Head of caudate nucleus (tissue), 42 donors: Measurements from ENCODE around the gene GOSR1.
"Not testable (repeated sequence)": the region's sequence is repeated elsewhere in the genome, so short reads cannot be mapped to it uniquely, and the experiment has no call there.

Source experiments
- DNase-seq, 42 donors: peaks; one replicate each; pipeline versions ENCODE4 v3.0.0 to v3.0.0-alpha.2; 2020 to 2021; ENCODE audit warnings: mixed read lengths in 7 of 42
- intact Hi-C: fragments of 100-400 bp; cut with DNase I; formaldehyde crosslinking; loops from one replicate; pipeline ENCODE4 v1.15.0; 2022

Gene GOSR1

GRCh38 chr17:30534938-30535921 lies 58.0 kb downstream of the GOSR1 start:
- intact Hi-C loops, result no loop called here
- no peak for DNase-seq

GRCh38 chr17:30536846-30537245 lies 59.6 kb downstream of the GOSR1 start:
- intact Hi-C loops, DNase-seq: not testable (repeated sequence)

GRCh38 chr17:30537667-30538066 lies 60.5 kb downstream of the GOSR1 start:
- DNase-seq, intact Hi-C loops: not testable (repeated sequence)

GRCh38 chr17:30541802-30542201 lies 64.6 kb downstream of the GOSR1 start:
- intact Hi-C loops, result no loop called here
- no peak for DNase-seq

- intact Hi-C loops, result no loop called here
- no peak for DNase-seq
Observed at GRCh38 chr17:30543456-30543855, 66.2 kb downstream of the GOSR1 start.

GRCh38 chr17:30545024-30545423 lies 67.8 kb downstream of the GOSR1 start:
- DNase-seq, result no peak
- intact Hi-C loops, result no loop called here

GRCh38 chr17:30547778-30548573 lies 70.8 kb downstream of the GOSR1 start:
- intact Hi-C loops, result no loop called here
- no peak for DNase-seq

GRCh38 chr17:30549181-30549580 lies 72.0 kb downstream of the GOSR1 start:
- intact Hi-C loops, result not testable (repeated sequence)
- peak in 1 of 42 donors; percentile 27 for DNase-seq

GRCh38 chr17:30549864-30550511 lies 72.8 kb downstream of the GOSR1 start:
- intact Hi-C loops, result no loop called here
- peak in 1 of 42 donors; percentile 18 for DNase-seq

GRCh38 chr17:30550512-30551273 lies 73.5 kb downstream of the GOSR1 start:
- intact Hi-C loops, result no loop called here
- DNase-seq, result peak in 5 of 42 donors; percentile 11 to 35 (median 24)

- peak in 1 of 42 donors; percentile 31 for DNase-seq
- intact Hi-C loops, result not testable (repeated sequence)
Observed at GRCh38 chr17:30551274-30551995, 74.2 kb downstream of the GOSR1 start.

GRCh38 chr17:30551996-30552339 lies 74.8 kb downstream of the GOSR1 start:
- peak in 2 of 42 donors; percentile 13 to 29 for DNase-seq
- intact Hi-C loops, result no loop called here

- DNase-seq, result peak in 3 of 42 donors; percentile 9 to 22 (median 13)
- intact Hi-C loops, result no loop called here
Observed at GRCh38 chr17:30552994-30553566, 75.9 kb downstream of the GOSR1 start.

GRCh38 chr17:30553823-30554440 lies 76.7 kb downstream of the GOSR1 start:
- DNase-seq, intact Hi-C loops: not testable (repeated sequence)

GRCh38 chr17:30554839-30555751 lies 77.9 kb downstream of the GOSR1 start:
- intact Hi-C loops, result no loop called here
- peak in 3 of 42 donors; percentile 14 to 33 (median 30) for DNase-seq

GRCh38 chr17:30555942-30556341 lies 78.7 kb downstream of the GOSR1 start:
- intact Hi-C loops, result no loop called here
- DNase-seq, result peak in 4 of 42 donors; percentile 8 to 24 (median 16)
